ENCODE measurements around the gene SYCN.

Gene SYCN

DNA sequence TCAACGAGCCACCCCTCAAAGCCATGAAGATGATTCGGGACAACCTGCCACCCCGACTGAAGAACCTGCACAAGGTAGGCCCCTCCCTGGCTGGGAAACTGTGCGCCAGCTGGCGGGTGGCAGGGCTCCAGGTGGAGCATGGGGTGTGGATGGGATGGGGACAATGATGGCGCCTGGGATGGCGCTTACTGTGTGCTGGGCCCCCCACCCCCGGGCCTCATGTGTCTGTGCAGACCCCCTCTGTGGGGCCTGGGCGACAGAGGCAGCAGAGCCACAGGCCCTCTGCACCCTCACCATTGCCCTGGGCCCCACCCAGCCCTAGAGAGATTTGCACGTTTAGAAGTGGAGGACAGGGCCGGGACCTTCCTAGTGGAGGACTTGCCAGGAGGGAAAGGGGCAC lies 26.3 kb downstream of the SYCN start:
- H3K9ac ChIP-seq (ENCODE audit: low read length): no peak overlapping the region
- H3K36me3 ChIP-seq (ENCODE audit: control insufficient read depth, insufficient read depth, low read length): peaks cover 50% of the 10 kb centered on the region
- H3K4me1 ChIP-seq (ENCODE audit: control insufficient read depth, insufficient read depth, low read length): no peaks in the 10 kb centered on the region
- no peaks in the 10 kb centered on the region for H3K27me3 ChIP-seq (ENCODE audit: control insufficient read depth, insufficient read depth, low read length)
- no peaks in the 10 kb centered on the region for H3K9me3 ChIP-seq (ENCODE audit: control insufficient read depth, insufficient read depth, low read depth, low read length)
- H3K4me3 ChIP-seq (ENCODE audit: low read depth, low read length): no peak overlapping the region
- H3K27ac ChIP-seq (ENCODE audit: low read depth, low read length): no peak overlapping the region

DNA sequence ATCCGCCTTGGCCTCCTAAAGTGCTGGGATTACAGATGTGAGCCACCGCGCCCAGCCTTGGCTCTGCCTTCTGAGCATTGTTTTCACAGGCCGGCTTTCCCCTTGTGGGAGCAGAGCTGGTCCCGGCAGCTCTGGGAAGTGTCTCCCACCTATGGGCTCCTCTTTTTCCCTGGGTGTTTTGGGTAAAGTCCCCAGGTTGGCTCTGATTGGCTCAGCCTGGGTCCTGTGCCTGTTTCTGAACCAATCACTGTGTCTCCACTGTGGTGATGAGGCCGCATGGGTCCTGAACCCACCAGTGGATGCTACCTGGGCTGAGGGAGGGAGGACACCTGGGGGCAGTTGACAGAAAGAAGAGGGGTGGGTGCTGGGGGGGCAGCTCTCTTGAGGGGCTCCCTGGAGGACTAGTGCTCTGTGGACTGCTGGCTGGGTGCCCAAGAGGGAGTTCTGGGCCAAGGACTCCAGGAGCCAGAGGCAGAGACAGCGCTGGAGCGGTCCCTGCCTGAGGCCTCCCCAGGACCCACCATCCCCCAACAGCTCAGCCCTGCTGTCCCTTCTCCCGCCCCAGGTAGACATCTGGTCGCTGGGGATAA lies 26.9 kb downstream of the SYCN start:
- H3K9me3 ChIP-seq (ENCODE audit: control insufficient read depth, insufficient read depth, low read depth, low read length): no peaks in the 10 kb centered on the region
- no peak overlapping the region for H3K27ac ChIP-seq (ENCODE audit: low read depth, low read length)
- H3K36me3 ChIP-seq (ENCODE audit: control insufficient read depth, insufficient read depth, low read length): peaks cover 52% of the 10 kb centered on the region
- no peaks in the 10 kb centered on the region for H3K27me3 ChIP-seq (ENCODE audit: control insufficient read depth, insufficient read depth, low read length)
- no peak overlapping the region for H3K9ac ChIP-seq (ENCODE audit: low read length)
- no peak overlapping the region for H3K4me3 ChIP-seq (ENCODE audit: low read depth, low read length)
- no peaks in the 10 kb centered on the region for H3K4me1 ChIP-seq (ENCODE audit: control insufficient read depth, insufficient read depth, low read length)

DNA sequence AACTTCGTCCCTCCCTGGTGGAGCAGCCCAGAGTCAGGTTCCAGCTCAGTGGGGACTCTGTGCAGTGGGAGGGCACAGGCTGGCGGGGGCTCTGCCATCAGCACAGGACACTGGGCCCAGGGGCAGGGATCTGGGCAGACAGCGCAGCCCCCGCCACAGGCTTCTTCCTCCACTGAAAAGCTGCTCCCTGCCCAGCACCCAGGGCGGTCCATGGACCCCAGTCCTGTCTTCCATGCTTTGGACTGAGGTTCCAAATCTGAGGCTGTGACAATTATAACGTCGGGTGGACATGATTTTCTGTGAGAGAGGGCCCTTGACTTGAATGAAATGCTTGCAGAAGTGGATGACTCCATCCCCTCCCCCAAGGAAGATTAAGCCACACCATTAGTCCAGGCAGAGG lies 28.5 kb downstream of the SYCN start:
- no peak overlapping the region for H3K27ac ChIP-seq (ENCODE audit: low read depth, low read length)
- peaks cover 3% of the 10 kb centered on the region; the same call in 1 of the 2 replicates for H3K4me1 ChIP-seq (ENCODE audit: control insufficient read depth, insufficient read depth, low read length)
- no peak overlapping the region for H3K4me3 ChIP-seq (ENCODE audit: low read depth, low read length)
- peaks cover 53% of the 10 kb centered on the region for H3K36me3 ChIP-seq (ENCODE audit: control insufficient read depth, insufficient read depth, low read length)
- no peaks in the 10 kb centered on the region for H3K27me3 ChIP-seq (ENCODE audit: control insufficient read depth, insufficient read depth, low read length)
- no peak overlapping the region for H3K9ac ChIP-seq (ENCODE audit: low read length)
- no peaks in the 10 kb centered on the region for H3K9me3 ChIP-seq (ENCODE audit: control insufficient read depth, insufficient read depth, low read depth, low read length)

DNA sequence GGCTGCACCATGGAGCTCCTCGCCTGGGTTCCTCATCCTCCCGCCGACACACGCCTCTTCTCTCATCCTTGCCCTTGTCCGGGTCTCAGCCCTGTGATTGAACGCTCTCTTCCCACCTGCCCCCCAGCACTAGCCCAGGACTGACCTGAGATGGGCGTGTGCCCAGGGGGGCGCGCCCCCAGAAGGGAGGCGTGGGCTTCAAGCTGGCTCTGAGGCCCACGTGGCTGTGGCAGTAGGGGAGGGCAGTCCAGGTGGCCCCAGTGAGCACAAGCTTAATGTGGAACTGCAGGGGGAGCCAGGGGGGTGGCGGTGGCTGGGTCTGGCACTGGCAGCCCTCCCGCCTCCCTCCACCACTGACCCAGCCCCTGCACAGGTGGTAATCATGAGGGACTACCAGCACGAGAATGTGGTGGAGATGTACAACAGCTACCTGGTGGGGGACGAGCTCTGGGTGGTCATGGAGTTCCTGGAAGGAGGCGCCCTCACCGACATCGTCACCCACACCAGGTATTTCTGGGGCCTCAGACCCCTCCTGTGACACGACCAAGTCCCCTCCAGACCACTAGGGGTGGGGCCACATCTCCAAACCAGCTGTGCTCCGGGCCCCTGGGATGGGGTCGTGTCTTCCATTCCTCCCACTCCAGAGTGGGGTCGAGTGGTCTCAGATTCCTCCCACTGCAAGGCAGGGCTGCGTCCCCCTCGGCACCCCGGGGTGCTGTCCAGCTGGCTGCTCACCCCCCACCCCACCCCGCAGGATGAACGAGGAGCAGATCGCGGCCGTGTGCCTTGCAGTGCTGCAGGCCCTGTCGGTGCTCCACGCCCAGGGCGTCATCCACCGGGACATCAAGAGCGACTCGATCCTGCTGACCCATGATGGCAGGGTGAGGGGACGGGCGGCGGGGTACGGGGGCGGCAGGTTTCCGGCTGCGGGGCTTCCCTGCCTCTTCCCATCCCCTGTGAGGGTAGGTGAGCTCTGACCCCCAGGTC lies 29.2 kb downstream of the SYCN start:
- H3K36me3 ChIP-seq (ENCODE audit: control insufficient read depth, insufficient read depth, low read length): peaks cover 53% of the 10 kb centered on the region
- peaks cover 3% of the 10 kb centered on the region; the same call in 1 of the 2 replicates for H3K4me1 ChIP-seq (ENCODE audit: control insufficient read depth, insufficient read depth, low read length)
- no peak overlapping the region for H3K4me3 ChIP-seq (ENCODE audit: low read depth, low read length)
- no peaks in the 10 kb centered on the region for H3K9me3 ChIP-seq (ENCODE audit: control insufficient read depth, insufficient read depth, low read depth, low read length)
- no peaks in the 10 kb centered on the region for H3K27me3 ChIP-seq (ENCODE audit: control insufficient read depth, insufficient read depth, low read length)
- H3K27ac ChIP-seq (ENCODE audit: low read depth, low read length): no peak overlapping the region
- H3K9ac ChIP-seq (ENCODE audit: low read length): no peak overlapping the region

DNA sequence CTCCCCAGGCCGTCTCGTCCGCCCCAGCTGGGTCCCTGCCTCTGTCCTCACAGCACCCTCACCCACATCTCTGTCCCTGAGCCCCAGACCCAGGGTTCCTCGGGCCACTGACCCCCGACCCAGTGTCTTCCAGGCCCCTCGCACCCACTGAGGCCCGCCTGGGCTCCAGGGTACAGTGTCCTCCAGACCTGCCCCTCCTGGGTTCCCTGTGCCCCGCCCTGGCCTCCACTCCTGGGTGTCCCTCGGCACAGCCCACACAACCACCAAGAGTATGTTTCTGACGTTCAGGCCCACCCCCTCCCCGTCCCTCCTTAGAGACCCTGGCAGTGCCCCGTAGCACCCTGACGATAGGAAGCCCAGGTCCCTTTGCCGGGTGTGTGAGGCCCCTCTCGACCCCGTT lies 29.9 kb downstream of the SYCN start:
- Histone ChIP-seq H3K36me3 (ENCODE audit: control insufficient read depth, insufficient read depth, low read length) (peaks cover 54% of the 10 kb centered on the region), H3K4me3 (ENCODE audit: low read depth, low read length) (no peak overlapping the region), H3K27me3 (ENCODE audit: control insufficient read depth, insufficient read depth, low read length) (no peaks in the 10 kb centered on the region), H3K4me1 (ENCODE audit: control insufficient read depth, insufficient read depth, low read length) (peaks cover 3% of the 10 kb centered on the region; the same call in 1 of the 2 replicates), H3K9ac (ENCODE audit: low read length) (no peak overlapping the region), H3K27ac (ENCODE audit: low read depth, low read length) (no peak overlapping the region), H3K9me3 (ENCODE audit: control insufficient read depth, insufficient read depth, low read depth, low read length) (no peaks in the 10 kb centered on the region)

DNA sequence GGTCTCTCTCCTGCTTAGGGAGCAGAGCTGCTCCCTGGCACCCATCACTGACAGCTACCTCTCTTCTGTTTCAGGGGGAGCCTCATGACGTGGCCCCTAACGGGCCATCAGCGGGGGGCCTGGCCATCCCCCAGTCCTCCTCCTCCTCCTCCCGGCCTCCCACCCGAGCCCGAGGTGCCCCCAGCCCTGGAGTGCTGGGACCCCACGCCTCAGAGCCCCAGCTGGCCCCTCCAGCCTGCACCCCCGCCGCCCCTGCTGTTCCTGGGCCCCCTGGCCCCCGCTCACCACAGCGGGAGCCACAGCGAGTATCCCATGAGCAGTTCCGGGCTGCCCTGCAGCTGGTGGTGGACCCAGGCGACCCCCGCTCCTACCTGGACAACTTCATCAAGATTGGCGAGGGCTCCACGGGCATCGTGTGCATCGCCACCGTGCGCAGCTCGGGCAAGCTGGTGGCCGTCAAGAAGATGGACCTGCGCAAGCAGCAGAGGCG lies 30.5 kb downstream of the SYCN start:
- H3K9me3 ChIP-seq (ENCODE audit: control insufficient read depth, insufficient read depth, low read depth, low read length): no peaks in the 10 kb centered on the region
- H3K36me3 ChIP-seq (ENCODE audit: control insufficient read depth, insufficient read depth, low read length): peaks cover 49% of the 10 kb centered on the region
- H3K4me3 ChIP-seq (ENCODE audit: low read depth, low read length): no peak overlapping the region
- peaks cover 7% of the 10 kb centered on the region; the same call in 1 of the 2 replicates for H3K4me1 ChIP-seq (ENCODE audit: control insufficient read depth, insufficient read depth, low read length)
- H3K9ac ChIP-seq (ENCODE audit: low read length): no peak overlapping the region
- no peak overlapping the region for H3K27ac ChIP-seq (ENCODE audit: low read depth, low read length)
- no peaks in the 10 kb centered on the region for H3K27me3 ChIP-seq (ENCODE audit: control insufficient read depth, insufficient read depth, low read length)

DNA sequence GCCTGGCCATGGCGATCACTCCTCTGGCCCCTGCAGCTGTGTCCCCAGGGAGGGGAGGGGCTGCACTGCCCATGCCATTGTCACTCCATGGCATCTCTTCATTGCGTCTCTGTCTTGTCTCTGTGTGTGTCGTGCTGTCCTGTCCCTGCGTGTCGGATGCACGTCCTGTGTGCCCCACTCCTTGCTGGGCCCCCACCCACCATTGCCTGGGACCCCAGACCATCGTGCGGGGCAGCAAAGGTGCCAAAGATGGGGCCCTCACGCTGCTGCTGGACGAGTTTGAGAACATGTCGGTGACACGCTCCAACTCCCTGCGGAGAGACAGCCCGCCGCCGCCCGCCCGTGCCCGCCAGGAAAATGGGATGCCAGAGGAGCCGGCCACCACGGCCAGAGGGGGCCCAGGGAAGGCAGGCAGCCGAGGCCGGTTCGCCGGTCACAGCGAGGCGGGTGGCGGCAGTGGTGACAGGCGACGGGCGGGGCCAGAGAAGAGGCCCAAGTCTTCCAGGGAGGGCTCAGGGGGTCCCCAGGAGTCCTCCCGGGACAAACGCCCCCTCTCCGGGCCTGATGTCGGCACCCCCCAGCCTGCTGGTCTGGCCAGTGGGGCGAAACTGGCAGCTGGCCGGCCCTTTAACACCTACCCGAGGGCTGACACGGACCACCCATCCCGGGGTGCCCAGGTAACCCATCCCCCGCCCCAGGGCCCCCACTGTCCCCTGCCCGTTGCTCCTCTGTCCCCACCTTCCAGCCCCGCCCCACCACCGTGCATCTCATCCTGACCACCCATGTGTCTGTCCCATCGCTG lies 31.2 kb downstream of the SYCN start:
- H3K4me1 ChIP-seq (ENCODE audit: control insufficient read depth, insufficient read depth, low read length): peaks cover 9% of the 10 kb centered on the region; the same call in 1 of the 2 replicates

DNA sequence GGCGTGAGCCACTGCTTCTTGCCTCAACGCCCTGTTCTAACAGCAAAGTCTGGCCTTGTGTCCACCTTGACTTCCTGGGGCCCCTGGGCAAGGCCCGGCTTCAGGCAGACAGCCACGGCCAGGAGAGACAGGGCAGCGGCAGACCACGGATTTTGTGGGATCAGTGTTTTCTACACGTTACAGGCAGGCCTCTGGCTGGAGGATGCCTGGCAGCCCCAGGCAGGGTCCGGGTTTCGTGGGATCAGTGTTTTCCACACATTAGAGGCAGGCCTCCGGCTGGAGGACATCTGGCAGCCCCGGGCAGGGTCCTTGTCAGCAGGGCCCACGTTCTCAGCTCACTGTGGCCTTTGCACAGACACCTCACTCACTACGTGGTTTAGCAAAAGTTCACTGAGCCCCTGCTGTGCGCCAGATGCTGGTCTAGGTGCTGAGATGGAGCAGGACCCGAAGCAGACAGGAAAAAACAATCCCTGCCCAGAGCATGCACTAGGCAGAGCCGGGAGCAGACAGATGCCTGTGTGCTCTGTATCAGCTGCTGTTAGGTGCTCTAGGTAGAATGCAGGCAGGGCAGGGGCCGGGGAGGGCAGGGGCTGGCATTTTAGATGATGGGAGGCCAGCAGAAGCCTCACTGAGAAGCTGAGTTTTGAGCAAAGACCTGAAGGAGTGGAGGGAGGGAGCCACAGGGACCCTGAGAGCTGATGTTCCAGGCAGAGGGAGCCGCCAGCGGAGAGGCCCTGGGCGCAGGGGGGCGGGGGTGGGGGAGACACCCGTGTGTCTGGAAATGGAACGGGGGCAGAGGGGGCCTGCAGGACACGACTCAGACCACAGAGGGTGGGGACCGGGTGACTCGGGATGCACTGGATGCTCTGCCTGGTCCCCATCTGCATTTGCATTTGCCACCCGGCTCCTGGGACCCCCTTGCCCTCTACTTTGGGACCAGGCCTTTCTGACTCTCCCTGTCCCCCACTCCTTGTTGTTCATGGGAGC lies 32.3 kb downstream of the SYCN start:
- no peak overlapping the region for H3K4me3 ChIP-seq (ENCODE audit: low read depth, low read length)
- no peak overlapping the region for H3K27ac ChIP-seq (ENCODE audit: low read depth, low read length)
- no peaks in the 10 kb centered on the region for H3K27me3 ChIP-seq (ENCODE audit: control insufficient read depth, insufficient read depth, low read length)
- no peak overlapping the region for H3K9ac ChIP-seq (ENCODE audit: low read length)
- peaks cover 38% of the 10 kb centered on the region for H3K36me3 ChIP-seq (ENCODE audit: control insufficient read depth, insufficient read depth, low read length)
- peaks cover 20% of the 10 kb centered on the region for H3K4me1 ChIP-seq (ENCODE audit: control insufficient read depth, insufficient read depth, low read length)
- H3K9me3 ChIP-seq (ENCODE audit: control insufficient read depth, insufficient read depth, low read depth, low read length): no peaks in the 10 kb centered on the region

More for the DNA sequence above, 31.2 kb downstream of the SYCN start:
- no peak overlapping the region for H3K27ac ChIP-seq (ENCODE audit: low read depth, low read length)
- H3K27me3 ChIP-seq (ENCODE audit: control insufficient read depth, insufficient read depth, low read length): no peaks in the 10 kb centered on the region
- no peaks in the 10 kb centered on the region for H3K9me3 ChIP-seq (ENCODE audit: control insufficient read depth, insufficient read depth, low read depth, low read length)
- peaks cover 43% of the 10 kb centered on the region for H3K36me3 ChIP-seq (ENCODE audit: control insufficient read depth, insufficient read depth, low read length)
- H3K4me3 ChIP-seq (ENCODE audit: low read depth, low read length): no peak overlapping the region
- no peak overlapping the region for H3K9ac ChIP-seq (ENCODE audit: low read length)

DNA sequence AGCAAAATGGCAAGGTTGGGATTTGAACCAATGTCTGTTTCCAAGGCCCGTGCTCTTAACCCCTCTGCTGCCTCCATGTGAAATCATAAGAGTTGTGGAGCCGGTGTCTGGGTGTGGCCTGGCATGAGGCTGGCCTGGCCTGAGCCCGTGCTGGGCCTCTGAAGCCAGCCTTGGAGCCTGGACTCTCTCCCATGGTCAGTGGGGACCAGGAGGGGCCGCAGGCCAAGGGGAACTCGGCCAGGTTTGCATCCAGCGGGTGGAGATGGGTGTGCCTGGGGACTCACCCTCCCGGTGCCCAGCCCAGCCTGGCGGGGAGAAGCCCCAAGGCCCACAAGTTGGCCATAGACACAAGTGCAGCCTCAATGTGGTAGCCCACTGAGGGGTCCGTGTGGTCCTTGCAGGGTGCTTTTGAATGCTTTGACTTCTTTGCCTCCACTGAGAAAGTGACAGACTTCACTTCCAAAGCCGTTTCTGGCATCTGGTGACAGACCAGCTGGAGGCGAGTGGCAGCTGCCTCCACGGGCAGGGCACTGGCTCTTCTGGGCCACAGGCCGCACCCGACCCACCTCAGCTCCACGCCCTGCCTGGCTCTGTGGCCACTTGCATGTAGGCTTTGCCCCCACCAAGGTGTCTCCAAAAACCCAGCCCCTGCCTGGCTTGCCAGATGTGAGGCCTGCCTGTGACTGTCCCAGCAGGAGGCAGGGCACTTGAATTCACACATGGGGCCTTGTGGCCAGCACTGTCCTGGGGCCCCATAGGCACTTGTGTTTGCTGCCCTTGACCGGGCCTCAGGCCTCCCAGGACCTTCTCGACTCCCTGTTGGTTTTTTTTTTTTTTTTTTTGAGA lies 33.5 kb downstream of the SYCN start:
- H3K9ac ChIP-seq (ENCODE audit: low read length): no peak overlapping the region
- H3K4me1 ChIP-seq (ENCODE audit: control insufficient read depth, insufficient read depth, low read length): peaks cover 25% of the 10 kb centered on the region
- peaks cover 27% of the 10 kb centered on the region for H3K36me3 ChIP-seq (ENCODE audit: control insufficient read depth, insufficient read depth, low read length)
- H3K27ac ChIP-seq (ENCODE audit: low read depth, low read length): no peak overlapping the region
- no peaks in the 10 kb centered on the region for H3K27me3 ChIP-seq (ENCODE audit: control insufficient read depth, insufficient read depth, low read length)
- H3K4me3 ChIP-seq (ENCODE audit: low read depth, low read length): no peak overlapping the region
- H3K9me3 ChIP-seq (ENCODE audit: control insufficient read depth, insufficient read depth, low read depth, low read length): no peaks in the 10 kb centered on the region
